GM21360 (cell line): ENCODE results near the gene TMEM184B.

Source experiments
- ATAC-seq: cut with Tn5 transposase; IDR thresholded peaks from one replicate; pipeline ENCODE4 v1.9.1; 2021; ENCODE audit warnings: mild to moderate bottlenecking, moderate library complexity; ENCODE audit not compliant: unreplicated experiment

The TMEM184B gene

GRCh38 chr22:38211556-38211955 lies 61.3 kb downstream of the TMEM184B start:
- ATAC-seq: no peak

DNA sequence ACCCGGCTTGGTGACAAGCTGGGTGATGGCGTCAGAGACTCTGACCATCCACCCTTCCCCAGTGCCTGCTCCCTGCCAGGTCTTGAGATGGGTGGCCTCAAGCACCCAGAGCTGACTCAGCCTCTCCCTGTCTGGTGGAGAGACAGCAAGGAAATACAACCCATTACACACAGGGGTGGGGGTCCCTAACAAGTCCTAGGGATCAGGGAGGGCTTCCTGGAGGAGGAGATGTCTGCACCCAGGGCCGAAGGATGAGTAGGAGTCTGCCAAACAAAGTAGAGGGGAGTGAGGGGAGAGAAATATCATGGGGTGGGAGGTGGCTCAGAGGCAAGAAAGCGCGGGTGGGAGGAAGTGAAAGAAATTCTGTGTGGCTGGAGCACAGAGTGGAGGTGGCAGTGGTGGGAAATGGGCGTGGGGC lies 64.2 kb downstream of the TMEM184B start:
- no peak for ATAC-seq

DNA sequence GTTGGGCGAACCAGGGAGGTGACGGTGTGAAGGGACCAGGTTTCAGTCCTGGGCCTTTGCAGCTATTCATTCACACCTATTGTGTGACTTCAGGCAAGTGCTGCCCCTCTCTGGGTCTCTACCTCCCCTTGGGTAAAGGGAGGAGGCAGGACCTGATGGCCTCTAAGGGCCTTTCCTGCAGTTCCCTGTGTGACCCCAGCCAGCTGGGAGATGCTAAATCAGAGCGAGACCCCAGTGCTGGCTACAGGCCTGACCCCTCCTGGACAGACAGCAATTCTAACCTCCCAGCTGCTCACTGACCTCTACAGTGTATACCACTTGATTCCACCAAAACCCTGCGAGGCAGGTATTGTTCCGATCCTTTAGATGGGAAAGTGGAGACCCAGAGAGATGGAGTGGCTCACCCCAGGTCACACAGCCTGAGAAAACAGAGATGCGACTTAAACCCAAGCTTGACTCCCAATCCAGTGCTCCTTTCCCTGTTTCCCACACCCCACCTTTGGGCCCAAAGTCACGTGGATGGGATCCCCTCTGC lies 64.8 kb downstream of the TMEM184B start:
- no peak for ATAC-seq

DNA sequence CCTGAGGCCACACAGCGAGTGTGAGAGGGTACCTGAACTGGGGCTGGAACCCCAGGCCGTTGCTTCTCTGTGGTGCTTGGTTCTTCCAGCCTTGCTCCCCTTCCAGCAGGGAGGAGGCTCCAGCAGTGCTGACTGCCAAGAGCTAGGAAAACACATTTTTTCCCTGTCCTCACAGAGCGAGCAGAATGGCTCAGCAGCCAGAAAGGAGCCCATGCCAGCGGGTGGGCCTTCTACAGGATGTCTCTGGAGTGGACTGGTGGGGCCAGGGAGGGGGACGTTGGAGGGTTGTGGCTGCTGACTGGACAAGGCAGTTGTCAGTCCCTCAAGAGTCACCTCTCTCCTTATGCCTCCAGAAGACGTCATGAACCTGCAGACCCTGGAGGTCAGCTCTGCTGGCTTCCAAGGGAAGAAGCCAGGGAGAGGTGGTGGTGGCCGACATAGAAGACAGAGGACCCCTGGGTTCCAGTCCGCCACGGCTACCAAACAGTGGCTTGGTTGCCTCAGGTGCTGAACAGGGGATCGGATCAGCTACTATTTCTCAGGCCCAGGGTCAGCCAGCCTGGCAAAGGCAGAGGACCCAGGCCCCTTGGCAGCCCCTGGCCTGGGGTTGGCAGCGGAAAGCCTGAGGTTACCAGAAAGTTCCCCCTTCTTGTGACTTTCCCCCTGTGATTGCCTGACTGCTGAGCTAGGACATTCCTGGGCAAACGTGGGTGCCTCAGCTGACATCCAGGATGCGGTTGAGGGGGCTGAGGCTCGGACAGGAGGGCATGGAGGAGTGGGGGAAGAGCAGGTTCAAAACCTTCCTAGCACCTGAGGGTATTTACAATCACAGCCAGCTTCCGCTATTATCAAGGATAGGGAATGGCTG lies 67.3 kb downstream of the TMEM184B start:
- ATAC-seq: no peak

GRCh38 chr22:38204784-38205183 lies 68.0 kb downstream of the TMEM184B start:
- ATAC-seq: no peak

DNA sequence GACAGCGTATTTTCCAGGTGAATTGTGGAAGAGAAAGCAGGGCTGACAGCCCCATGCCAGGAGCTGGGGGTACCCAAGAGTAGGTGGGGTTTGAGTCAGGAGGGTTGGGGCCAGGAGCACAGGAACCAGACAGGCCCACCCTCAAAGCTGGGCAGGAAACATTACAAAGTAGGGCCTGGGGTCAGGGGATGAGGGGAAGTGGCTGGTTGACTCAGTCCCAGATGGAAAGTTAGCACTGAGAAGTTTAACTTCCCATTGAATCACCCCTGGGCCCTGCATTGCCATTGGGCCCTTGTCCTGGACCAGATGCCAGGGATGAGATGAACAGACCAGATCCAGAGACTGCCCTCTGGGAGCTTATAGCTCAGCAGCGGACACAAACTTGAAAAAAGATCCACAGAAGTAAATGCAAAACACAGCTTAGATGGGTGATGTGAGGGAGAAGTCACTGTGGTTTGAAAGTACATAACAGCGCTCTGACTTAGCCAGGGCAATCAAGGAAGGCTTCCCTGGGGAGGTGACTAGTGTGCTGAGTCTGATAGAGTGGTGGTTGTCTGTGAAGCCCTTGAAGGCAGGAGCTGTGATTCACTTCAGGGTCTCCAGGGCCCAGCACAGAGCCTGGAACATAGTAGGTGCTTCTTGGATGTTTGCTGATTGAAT lies 68.8 kb downstream of the TMEM184B start:
- ATAC-seq: no peak

GRCh38 chr22:38203090-38203810 lies 69.6 kb downstream of the TMEM184B start:
- no peak for ATAC-seq

DNA sequence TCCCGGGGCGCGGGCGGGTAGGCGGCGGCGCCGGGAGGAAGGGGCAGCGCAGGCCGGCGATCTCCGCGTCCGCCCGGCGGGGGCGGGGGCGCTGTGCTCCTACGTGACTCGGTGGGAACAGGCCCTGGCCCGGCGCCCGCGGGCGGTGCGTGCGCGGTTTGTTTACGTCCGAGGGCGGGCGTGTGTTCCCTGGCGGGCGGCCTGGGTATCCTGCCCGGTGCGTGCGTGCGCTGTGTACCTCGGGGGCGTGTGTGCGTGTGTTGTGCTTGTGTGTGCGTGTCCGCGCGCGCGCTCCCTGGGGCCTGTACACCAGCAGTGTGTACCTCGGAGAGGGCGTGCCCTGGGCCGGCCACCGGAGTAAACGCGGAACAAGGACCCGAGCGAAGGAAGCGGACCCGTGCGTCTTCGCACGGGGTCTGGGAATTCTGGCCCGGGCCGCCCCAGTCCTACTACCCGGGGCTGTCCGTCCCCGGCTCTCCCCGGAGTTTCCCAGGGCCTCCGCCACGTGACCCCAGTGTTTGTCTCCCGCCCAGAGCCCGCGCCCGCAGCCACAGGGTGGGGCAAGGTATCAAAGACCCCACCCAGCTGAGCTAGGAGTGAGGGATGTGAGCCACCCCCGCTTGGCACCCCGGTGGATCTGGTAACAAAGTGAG lies 70.2 kb downstream of the TMEM184B start:
- ATAC-seq: no peak

DNA sequence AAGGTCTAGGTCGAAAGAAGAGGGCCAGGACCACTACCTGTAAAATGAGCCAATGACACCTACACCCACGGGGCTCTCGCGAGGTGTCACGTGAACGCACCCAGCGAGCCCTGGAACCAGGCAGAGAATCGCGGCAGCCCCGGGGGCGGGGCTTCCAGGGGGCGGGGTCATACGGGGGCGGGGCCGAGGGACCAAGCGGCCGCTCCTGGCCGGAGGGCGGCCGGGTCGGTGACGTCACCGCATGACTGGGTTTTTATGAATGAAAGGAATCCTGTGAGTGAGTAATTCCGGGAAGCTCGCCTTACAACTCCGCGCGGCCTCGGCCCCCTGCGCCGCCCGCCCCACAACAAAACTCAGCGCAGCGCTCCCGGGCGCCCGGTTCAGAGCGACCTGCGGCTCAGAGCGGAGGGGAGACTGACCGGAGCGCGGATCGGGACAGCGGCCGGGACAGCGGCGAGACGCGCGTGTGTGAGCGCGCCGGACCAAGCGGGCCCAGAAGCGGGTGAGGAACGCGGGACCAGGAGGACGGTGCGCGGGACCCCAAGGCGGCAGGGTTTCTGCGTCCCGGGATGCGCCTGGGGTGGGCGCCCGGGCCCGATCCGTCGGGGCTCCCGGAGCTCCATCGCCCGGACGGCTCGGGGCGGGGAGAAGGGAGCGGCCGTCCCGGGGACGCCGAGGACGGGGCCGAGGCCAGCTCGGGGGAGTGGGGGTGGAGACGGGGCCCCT lies 70.9 kb downstream of the TMEM184B start, which contains the start of gene MAFF:
MAFF (plus strand) TSS at position 284 of the 726 bp plus-strand sequence. CDS start 11,860 bp downstream, outside the sequence.
- ATAC-seq: peak; percentile 53

DNA sequence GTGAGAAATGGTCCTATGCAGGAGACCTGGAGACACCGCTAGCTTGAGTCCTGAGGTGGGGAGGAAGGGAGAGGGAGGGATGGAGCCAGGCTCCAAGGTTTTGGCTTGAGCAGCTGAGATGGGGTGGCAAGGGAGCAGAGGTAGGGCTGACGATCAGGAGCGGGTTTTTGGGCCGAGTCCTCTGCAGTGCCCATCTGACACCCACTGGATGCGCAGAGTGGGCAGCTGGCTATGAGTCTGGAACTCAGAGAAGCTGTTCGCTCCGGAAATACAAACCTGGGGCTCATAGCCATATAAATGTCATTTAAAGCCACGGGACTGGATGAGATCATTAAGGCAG lies 71.5 kb downstream of the TMEM184B start:
- ATAC-seq: peak; percentile 6

DNA sequence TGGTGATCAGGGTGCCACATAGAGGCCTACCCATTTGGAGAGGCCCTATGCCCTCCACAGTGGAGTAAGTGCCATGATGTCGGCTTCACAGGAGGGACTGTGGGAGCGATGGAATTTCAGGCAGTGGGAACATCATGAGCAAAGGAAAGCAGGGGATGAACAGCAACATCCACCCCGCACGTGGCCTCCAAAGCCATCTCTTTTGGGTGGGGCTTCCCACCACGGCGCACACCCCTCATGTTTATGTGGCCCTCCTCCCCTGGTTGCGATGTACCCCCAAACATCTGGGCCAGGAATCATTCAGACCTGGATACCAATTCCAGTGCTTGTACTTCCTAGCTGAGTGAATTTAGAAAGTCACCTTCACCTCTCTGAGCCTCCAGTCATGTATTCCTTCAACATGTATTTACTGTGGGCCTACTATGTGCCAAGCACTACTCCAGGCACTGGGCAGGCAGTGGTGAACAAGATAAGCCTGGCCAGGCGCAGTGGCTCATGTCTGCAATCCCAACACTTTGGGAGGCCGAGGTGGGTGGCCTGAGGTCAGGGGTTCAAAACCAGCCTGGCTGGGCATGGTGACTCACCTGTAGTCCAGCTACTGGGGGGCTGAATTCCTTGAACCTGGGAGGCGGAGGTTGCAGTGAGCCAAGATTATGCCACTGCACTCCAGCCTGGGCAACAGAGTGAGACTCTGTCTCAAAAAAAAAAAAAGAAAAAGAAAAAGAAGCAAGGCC lies 72.8 kb downstream of the TMEM184B start:
- ATAC-seq: no peak

DNA sequence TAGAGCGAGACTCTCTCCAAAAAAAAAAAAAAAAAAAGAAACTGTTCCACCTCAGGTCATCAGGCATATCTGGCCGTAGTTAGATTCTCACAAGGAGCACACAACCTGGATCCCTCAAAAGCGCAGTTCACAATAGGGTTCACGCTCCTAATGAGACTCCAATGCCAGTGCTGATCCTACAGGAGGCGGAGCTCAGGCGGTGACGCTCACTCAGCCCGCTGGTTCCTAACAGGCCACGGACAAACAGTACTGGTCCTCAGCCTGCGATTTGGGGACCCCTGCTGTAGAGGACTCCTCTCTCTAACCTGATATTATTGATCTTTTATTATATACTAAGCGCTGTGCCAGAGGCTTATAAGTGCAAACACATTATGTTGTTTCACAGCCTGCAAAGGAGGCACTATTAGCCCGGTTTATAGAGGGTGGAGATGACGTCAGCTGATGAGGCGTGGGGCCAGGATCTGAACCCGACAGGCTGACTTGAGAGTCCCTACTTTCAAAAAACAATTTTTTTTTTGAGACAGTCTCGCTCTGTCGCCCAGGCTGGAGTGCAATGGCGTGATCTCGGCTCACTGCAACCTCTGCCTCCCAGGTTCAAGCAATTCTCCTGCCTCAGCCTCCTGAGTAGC lies 75.9 kb downstream of the TMEM184B start:
- no peak for ATAC-seq

DNA sequence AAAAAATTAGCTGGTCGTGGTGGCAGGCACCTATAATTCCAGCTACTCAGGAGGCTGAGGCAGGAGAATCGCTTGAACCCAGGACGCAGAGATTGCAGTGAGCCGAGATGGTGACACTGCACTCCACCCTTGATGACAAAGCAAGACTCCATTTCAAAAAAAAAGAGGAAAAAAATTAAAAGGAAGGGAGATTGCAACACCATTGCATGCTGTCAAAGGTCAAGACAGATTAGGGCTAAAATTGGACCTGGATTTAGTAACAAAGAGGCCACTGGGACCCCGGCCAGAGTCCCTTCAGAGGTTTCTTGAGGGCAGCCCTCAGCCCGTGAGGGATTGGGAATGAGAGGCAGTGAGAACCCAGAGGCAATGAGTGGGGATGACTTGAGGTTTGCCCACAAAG lies 79.2 kb downstream of the TMEM184B start:
- ATAC-seq: no peak

GRCh38 chr22:38192475-38192863 lies 80.3 kb downstream of the TMEM184B start:
- ATAC-seq: no peak

- ATAC-seq: no peak
Observed at GRCh38 chr22:38191731-38192474, 80.9 kb downstream of the TMEM184B start.

DNA sequence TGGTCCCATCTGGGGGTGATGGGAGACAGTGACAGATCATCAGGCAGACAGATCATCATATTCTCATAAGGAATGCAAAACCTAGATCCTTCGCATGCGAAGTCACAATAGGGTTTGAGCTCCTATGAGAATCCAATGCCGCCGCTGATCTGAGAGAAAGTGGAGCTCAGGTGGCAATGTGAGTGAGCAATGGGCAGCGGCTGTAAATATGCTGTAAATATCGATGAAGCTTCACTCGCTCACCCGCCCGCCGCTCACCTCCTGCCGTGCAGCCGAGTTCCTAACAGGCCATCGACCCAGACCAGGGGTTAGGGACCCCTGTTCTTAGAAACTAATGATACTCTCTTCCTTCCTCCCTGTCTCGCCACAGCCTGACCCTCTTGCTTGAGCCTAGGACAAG lies 81.8 kb downstream of the TMEM184B start:
- ATAC-seq: no peak

- no peak for ATAC-seq
Observed at GRCh38 chr22:38190581-38190980, 82.2 kb downstream of the TMEM184B start.

- ATAC-seq: no peak
Observed at GRCh38 chr22:38189104-38189503, 83.7 kb downstream of the TMEM184B start.
